ENCODE data around the gene ZBTB12. TPM values are rescaled to one million over a fixed set of nuclear protein-coding genes. Genes with fewer than 3 reads are reported as not detected.

The ZBTB12 gene
- total and polyA plus RNA-seq, 9 donors, result 1.9 to 24.8 (median 10.7) TPM

- H3K9me3 ChIP-seq, result no peaks in the 10 kb centered on the region
- TF ChIP-seq EP300 (IDR thresholded peaks at IDR 0.05) (no peak), POLR2A (IDR thresholded peaks at IDR 0.05) (no peak)
- TF ChIP-seq, protein P1, sequence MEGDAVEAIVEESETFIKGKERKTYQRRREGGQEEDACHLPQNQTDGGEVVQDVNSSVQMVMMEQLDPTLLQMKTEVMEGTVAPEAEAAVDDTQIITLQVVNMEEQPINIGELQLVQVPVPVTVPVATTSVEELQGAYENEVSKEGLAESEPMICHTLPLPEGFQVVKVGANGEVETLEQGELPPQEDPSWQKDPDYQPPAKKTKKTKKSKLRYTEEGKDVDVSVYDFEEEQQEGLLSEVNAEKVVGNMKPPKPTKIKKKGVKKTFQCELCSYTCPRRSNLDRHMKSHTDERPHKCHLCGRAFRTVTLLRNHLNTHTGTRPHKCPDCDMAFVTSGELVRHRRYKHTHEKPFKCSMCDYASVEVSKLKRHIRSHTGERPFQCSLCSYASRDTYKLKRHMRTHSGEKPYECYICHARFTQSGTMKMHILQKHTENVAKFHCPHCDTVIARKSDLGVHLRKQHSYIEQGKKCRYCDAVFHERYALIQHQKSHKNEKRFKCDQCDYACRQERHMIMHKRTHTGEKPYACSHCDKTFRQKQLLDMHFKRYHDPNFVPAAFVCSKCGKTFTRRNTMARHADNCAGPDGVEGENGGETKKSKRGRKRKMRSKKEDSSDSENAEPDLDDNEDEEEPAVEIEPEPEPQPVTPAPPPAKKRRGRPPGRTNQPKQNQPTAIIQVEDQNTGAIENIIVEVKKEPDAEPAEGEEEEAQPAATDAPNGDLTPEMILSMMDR (IDR thresholded peaks at IDR 0.05), result no peak
- H3K4me1 ChIP-seq (ENCODE audit: insufficient read depth), result no peaks in the 10 kb centered on the region
- no peak for DNase-seq
- intact Hi-C loops (cut with DNase I), result no loop called here
- H3K36me3 ChIP-seq, result no peaks in the 10 kb centered on the region
- H3K27me3 ChIP-seq, result no peaks in the 10 kb centered on the region
- H3K4me3 ChIP-seq, result no peak overlapping the region
- peak overlapping the region in 1 of 2 donors; percentile 31 for H3K27ac ChIP-seq
- 84 to 94% (median 89%) methylated on average over 3 of the region's 3 CpGs for WGBS, 3 donors
These were observed 23.7 kb downstream of the ZBTB12 start for GRCh38 chr6:31878222-31878621.

- TF ChIP-seq POLR2A (IDR thresholded peaks at IDR 0.05) (no peak), EP300 (IDR thresholded peaks at IDR 0.05) (no peak)
- TF ChIP-seq, protein P1 (IDR thresholded peaks at IDR 0.05), result no peak
- peak overlapping the region in 1 of 2 donors; percentile 31 for H3K27ac ChIP-seq
These were observed 24.2 kb downstream of the ZBTB12 start for GRCh38 chr6:31877651-31878161.

GRCh38 chr6:31877125-31877650 is 24.7 kb downstream of the ZBTB12 start:
- H3K27me3 ChIP-seq, result no peaks in the 10 kb centered on the region
- H3K36me3 ChIP-seq, result no peaks in the 10 kb centered on the region
- H3K27ac ChIP-seq, result peak overlapping the region in 1 of 2 donors; percentile 31
- H3K4me1 ChIP-seq (ENCODE audit: insufficient read depth), result no peaks in the 10 kb centered on the region
- peak in 3 of 5 donors; percentile 46 to 69 (median 66) for DNase-seq
- 26 to 42% (median 32%) methylated on average over 3 of the region's 3 CpGs for WGBS, 3 donors
- no peaks in the 10 kb centered on the region for H3K9me3 ChIP-seq
- TF ChIP-seq POLR2A (IDR thresholded peaks at IDR 0.05), result no peak
- TF ChIP-seq, protein P1 (IDR thresholded peaks at IDR 0.05), result no peak
- no peak for TF ChIP-seq EP300 (IDR thresholded peaks at IDR 0.05)
- no peak overlapping the region for H3K4me3 ChIP-seq
- intact Hi-C loops (cut with DNase I), result no loop called here

More at GRCh38 chr6:31877651-31878161, 24.2 kb downstream of the ZBTB12 start:
- Histone ChIP-seq H3K36me3 (no peaks in the 10 kb centered on the region), H3K4me1 (ENCODE audit: insufficient read depth) (no peaks in the 10 kb centered on the region), H3K4me3 (no peak overlapping the region), H3K27me3 (no peaks in the 10 kb centered on the region), H3K9me3 (no peaks in the 10 kb centered on the region)
- WGBS, 3 donors, result 64 to 70% (median 66%) methylated on average over 10 of the region's 10 CpGs
- no peak for DNase-seq
- intact Hi-C loops (cut with DNase I), result no loop called here

GRCh38 chr6:31876357-31876756 is 25.5 kb downstream of the ZBTB12 start:
- Histone ChIP-seq H3K27ac (no peak overlapping the region), H3K9me3 (no peaks in the 10 kb centered on the region), H3K4me1 (ENCODE audit: insufficient read depth) (no peaks in the 10 kb centered on the region), H3K27me3 (no peaks in the 10 kb centered on the region), H3K4me3 (no peak overlapping the region), H3K36me3 (no peaks in the 10 kb centered on the region)
- TF ChIP-seq POLR2A (IDR thresholded peaks at IDR 0.05), result no peak
- DNase-seq, result no peak
- intact Hi-C loops (cut with DNase I), result no loop called here
- 83 to 87% (median 85%) methylated on average over 7 of the region's 7 CpGs for WGBS, 3 donors

- no peaks in the 10 kb centered on the region for H3K27me3 ChIP-seq
- no peaks in the 10 kb centered on the region for H3K9me3 ChIP-seq
- 63 to 73% (median 70%) methylated on average over 5 of the region's 5 CpGs for WGBS, 3 donors
- DNase-seq, result no peak
- TF ChIP-seq, protein P1 (IDR thresholded peaks at IDR 0.05), result no peak
- no peak for TF ChIP-seq POLR2A (IDR thresholded peaks at IDR 0.05)
- intact Hi-C loops (cut with DNase I), result no loop called here
- no peaks in the 10 kb centered on the region for H3K36me3 ChIP-seq
- H3K4me1 ChIP-seq (ENCODE audit: insufficient read depth), result no peaks in the 10 kb centered on the region
- no peak overlapping the region for H3K27ac ChIP-seq
- H3K4me3 ChIP-seq, result no peak overlapping the region
These were observed 26.0 kb downstream of the ZBTB12 start for GRCh38 chr6:31875877-31876276.

All from ovary (tissue), 9 donors.